AG09309 (cell line): ENCODE results near the gene RHO.
A peak's percentile ranks its signal among the peaks of the same experiment; 100 is the strongest.
"Not testable (repeated sequence)": the region's sequence is repeated elsewhere in the genome, so short reads cannot be mapped to it uniquely, and the experiment has no call there.

ENCODE experiments used
- DNase-seq: peaks from one replicate; pipeline ENCODE4 v3.0.0-alpha.2; 2010; ENCODE audit warnings: low read depth
- H3K4me3 ChIP-seq: 2 replicates; pipeline ENCODE4 v1.5.1; 2011; ENCODE audit warnings: mild to moderate bottlenecking, low read depth, low read length, moderate library complexity; ENCODE audit not compliant: control insufficient read depth
- TF ChIP-seq, protein P1 (sequence below): IDR thresholded peaks from 2 replicates; pipeline ENCODE4 v1.5.1; 2011; ENCODE audit warnings: mild to moderate bottlenecking, low read depth, low read length, inconsistent platforms; ENCODE audit not compliant: insufficient read depth, control insufficient read depth; ENCODE audit errors: missing control alignments

RHO gene

DNA sequence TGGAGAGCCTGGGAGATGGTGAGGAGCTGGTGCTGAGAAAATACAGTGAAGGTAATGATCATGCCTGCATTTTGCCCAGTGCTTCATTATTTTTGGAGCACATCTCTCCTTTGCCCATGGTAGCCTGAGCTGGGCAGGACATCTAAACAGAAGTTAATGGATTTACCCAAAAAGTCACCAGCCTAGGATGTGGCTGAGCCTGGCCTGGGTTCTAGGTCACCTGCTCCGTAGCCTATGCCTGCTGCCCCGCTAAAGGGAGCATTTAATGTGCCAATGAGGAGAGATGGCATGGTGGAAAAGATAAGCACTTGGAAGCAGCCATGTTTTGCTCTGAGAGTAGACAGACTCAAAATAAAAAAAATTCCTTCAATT is 41.8 kb upstream of the RHO start:
- no peak overlapping the region for H3K4me3 ChIP-seq
- TF ChIP-seq, protein P1, sequence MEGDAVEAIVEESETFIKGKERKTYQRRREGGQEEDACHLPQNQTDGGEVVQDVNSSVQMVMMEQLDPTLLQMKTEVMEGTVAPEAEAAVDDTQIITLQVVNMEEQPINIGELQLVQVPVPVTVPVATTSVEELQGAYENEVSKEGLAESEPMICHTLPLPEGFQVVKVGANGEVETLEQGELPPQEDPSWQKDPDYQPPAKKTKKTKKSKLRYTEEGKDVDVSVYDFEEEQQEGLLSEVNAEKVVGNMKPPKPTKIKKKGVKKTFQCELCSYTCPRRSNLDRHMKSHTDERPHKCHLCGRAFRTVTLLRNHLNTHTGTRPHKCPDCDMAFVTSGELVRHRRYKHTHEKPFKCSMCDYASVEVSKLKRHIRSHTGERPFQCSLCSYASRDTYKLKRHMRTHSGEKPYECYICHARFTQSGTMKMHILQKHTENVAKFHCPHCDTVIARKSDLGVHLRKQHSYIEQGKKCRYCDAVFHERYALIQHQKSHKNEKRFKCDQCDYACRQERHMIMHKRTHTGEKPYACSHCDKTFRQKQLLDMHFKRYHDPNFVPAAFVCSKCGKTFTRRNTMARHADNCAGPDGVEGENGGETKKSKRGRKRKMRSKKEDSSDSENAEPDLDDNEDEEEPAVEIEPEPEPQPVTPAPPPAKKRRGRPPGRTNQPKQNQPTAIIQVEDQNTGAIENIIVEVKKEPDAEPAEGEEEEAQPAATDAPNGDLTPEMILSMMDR = no peak
- no peak for DNase-seq

DNA sequence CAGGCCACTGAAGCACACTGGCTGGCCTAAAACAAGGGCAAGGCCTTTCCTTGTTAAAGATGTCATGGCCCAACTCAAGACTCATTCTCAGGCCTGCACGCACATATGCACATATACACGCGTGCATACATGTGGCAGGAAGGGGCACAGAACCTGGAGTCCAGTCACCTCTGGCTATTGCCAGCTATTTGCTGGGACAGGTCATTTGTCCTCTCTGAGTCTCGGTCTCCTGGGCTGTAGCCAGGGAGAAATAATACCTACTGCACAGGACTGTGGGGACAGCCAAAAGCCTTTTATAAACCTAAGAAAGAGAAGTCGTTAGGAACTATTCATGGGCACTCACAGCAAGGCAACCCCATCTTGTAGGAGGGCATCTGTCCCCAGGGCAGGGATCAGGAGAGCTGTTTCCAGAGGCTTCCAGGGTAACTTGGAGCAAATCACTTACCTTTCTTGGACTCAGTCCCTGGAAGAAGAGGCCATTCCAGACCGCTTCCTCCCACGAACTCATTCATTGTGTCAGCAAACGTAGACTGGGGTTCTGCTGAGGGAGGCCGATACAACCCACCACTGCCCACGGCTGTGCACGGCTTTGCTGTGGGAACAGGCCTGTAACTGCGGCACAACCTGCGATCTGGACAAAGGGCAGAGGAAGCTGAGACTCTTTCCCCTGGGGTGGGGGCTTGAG is 41.1 kb upstream of the RHO start:
- no peak for DNase-seq
- TF ChIP-seq, protein P1 = no peak
- H3K4me3 ChIP-seq = no peak overlapping the region

DNA sequence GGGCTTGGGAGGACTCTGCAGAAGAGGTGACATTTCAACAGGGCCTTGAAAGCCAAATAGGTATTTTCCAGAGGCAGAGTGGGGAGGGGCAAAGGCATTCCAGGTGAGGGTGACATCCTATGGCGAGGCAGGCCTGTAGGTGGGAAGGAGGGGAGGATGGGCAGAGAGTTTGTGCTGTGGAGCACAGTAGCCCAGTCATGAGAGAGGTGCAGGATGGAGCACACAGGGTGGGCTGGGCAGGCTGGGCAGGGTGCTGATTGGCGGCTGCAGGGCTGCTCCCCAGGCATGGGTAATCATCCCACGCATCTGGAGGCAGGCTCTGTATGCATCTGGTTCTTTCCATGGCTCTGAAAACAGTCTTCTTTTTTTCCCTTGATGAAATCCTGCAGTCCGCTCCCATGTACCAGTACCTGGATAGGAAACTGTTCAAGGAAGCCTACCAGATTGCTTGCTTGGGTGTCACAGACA is 40.5 kb upstream of the RHO start:
- not testable (repeated sequence) for DNase-seq, H3K4me3 ChIP-seq

DNA sequence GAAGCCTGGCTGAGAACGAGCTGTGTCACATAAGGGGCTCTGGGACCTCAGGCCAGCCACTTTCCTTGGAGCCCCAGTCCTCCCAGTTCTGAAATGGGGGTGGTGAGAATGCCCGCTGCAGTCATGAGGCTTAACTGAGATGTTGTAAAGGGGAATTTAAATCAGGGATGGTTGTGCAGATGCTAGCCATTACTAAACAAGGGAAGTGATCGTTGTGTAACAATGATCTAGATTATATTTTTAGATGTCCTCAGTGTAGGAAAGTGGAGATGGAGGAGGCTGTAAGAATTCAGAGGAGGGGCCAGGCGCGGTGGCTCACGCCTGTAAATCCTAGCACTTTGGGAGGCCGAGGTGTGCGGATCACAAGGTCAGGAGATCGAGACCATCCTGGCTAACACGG is 39.2 kb upstream of the RHO start:
- not testable (repeated sequence) for H3K4me3 ChIP-seq, DNase-seq

DNA sequence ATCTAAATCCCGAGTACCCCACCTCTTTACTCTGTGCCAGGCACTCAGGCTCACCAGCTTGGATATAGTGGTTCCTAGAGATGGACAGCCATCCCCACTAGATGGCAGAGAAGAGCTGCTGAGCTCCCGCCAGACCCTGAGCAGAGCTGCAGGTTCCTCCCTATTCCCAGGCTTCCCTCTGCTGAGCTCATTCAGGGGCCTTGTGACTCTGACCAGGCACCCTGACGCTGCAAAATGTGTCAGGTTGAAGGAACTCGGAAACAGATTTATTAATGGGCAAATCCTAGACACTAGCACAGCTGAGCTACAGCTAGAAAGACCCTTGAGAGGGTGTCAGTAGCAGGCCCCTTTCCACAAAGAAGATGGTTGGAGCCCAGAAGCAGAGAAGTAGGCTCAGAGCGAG is 38.2 kb upstream of the RHO start:
- no peak overlapping the region for H3K4me3 ChIP-seq
- peak; percentile 84 for DNase-seq
- TF ChIP-seq, protein P1 = peak; percentile 90

DNA sequence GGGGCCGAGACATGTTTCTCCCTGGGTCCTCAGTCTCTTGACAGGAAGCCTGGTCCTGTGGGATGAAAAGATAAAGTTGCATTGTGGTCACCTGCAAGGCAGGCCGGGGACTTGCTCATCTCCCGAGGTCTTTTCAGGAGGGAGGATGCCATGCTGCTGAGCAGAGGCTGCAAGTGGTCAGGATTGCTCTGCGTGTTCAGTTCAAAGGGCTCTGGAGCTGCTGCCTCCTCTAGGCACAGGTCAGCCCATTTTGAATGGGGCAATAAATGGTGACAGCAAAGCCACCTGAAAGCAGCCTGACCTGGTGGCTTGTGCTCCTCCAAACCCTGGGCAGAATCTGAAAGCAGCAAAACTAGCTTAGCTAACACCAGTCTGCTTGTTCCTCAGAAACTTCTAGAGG is 37.4 kb upstream of the RHO start:
- not testable (repeated sequence) for DNase-seq, H3K4me3 ChIP-seq

DNA sequence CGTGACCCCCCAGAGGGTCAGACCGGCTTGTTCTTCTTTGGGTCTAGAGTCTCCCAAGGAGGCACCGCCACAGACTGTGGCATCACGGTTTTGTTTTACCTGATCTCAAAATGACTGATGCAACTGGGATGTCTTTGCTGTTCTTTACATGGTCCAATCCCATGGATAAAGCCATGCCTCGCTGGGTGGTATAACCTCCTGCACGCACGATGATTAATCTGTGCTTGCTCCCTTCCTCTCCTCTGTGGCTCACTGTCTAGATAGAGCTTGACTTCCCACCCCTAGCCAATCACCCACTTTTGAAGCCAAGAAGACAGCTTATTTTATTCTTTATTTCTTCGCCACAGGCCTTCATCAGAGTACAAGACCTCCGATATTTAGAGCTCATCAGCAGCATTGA is 36.6 kb upstream of the RHO start:
- no peak overlapping the region for H3K4me3 ChIP-seq
- no peak for DNase-seq
- TF ChIP-seq, protein P1 = no peak

DNA sequence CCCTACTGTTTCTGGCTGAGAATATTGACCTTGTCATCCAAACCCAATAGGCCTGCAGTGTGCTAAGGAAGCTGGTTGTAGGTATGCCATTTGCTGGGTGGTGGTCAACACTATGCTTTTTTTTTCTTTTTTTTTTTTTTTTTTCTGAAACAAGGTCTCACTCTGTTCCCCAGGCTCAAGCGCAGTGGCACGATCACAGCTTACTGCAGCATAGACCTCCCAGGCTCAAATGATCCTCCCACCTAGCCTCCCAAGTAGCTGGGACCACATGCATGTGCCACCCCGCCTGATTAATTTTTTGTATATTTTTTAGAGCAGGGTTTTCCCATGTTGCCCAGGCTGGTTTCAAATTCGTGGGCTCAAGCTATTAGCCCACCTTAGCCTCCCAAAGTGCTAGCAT is 35.7 kb upstream of the RHO start:
- no peak for DNase-seq
- TF ChIP-seq, protein P1 = no peak
- H3K4me3 ChIP-seq = no peak overlapping the region

DNA sequence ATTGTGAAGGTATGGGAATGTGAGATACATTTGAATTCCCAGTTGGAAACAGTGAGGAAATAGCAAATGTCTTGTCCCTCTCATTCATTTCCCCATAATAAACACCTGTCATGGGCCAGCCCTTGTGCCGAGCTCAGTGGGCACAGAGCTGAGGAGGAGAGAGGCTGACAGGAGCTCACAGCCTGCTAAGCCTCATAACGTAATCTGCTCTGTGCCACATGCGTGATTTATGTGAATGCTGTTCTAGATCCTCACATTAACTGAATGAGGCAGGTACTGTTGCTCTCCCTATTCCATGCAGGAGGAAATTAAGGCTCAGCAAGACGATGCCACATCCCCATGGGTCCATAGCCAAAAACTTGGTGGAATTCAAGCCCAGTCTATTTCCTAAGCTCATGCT is 35.2 kb upstream of the RHO start:
- TF ChIP-seq, protein P1 = no peak
- H3K4me3 ChIP-seq = no peak overlapping the region
- DNase-seq = no peak

DNA sequence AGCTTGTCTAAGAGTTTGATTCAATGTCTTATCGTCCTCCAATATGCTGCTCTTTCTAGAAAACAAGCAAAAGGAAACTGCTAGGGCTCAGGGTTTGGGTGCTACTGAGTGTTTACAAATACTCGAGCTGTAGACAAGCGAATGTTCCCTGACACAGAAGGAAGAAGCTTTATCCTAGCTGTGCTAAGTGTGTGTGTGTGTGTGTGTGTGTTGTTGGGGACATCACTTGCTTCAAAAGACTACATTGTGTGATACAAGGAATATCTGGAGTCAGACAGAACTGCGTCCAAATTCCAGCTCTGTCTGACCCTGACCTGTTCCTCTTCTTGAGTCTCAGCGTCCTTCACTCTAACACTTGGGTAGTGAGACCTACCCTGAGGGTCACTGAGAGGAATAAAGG is 33.9 kb upstream of the RHO start:
- DNase-seq, H3K4me3 ChIP-seq: not testable (repeated sequence)

DNA sequence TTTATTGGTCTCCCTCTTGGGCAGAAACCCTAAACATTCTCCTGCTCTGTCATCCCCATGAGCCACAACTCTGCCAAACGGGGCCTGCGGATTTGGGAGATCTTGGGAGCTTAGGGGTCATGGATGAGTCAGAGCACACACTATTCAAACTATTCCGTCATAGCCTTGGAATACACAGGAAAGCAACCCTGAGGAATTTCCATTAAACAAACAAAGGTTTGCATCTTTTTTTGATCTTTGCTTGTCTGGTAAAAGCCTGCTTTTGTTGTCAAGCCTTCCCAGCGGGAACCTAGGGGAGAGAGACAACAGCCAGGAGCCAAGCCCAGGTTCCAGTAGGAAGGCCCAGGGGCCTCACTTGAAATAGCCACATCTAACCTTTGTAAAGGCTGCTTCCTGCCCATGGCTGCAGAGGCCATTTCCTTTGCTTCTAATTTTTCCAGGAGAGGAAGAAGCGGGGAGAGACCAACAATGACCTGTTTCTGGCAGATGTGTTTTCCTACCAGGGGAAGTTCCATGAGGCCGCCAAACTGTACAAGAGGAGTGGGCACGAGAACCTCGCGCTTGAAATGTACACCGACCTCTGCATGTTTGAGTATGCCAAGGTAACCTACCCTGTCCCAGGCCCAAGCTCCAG is 33.3 kb upstream of the RHO start:
- not testable (repeated sequence) for H3K4me3 ChIP-seq
- peak; percentile 46 for DNase-seq

DNA sequence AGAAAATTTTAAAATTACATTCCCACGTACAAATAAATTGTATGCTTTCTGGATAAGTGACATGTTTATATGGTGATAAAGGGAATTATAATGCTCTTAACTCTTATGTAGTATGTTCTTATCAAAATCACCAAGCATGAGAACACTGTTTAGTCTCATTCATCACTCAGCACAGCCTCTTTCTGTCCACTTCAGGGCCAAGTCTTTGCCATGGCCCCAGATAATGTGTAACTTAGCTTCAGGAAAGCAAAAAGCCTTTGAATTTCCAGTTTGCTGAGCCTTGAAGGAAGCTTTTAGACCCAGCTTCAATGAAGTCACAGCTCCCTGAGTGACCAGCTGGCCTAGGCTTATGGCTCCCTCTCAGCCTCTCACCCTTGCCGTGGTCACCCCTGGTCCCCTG is 30.6 kb upstream of the RHO start:
- not testable (repeated sequence) for DNase-seq, H3K4me3 ChIP-seq
